Measurements from ENCODE around the gene LRRC46.

LRRC46 gene

GRCh38 chr17:47877368-47878034 lies 46.0 kb downstream of the LRRC46 start:
- Histone ChIP-seq H3K9ac (ENCODE audit: low read length) (no peak overlapping the region), H3K9me3 (ENCODE audit: low read length) (no peaks in the 10 kb centered on the region), H3K27me3 (ENCODE audit: insufficient read depth, low read length) (no peaks in the 10 kb centered on the region; the same call in 1 of the 2 replicates), H3F3A (ENCODE audit: insufficient read depth, low read length) (no peaks in the 10 kb centered on the region), H3K27ac (ENCODE audit: low read depth, low read length, poor library complexity, severe bottlenecking) (no peak overlapping the region), H2AFZ (ENCODE audit: low read length) (no peak overlapping the region), H3K4me3 (ENCODE audit: low read depth, low read length, poor library complexity, severe bottlenecking) (no peak overlapping the region), H3K9me2 (ENCODE audit: low read depth, low read length) (no peaks in the 10 kb centered on the region), H3K4me2 (ENCODE audit: low read length) (no peak overlapping the region), H3K36me3 (ENCODE audit: insufficient read depth, low read length) (no peaks in the 10 kb centered on the region), H3K4me1 (ENCODE audit: insufficient read depth, low read length, severe bottlenecking) (no peaks in the 10 kb centered on the region), H3K79me2 (ENCODE audit: insufficient read depth, low read length) (no peaks in the 10 kb centered on the region), H4K20me1 (ENCODE audit: insufficient read depth, low read length) (no peaks in the 10 kb centered on the region)
- TF ChIP-seq EZH2 (IDR thresholded peaks at IDR 0.05; ENCODE audit: borderline replicate concordance, low read length) (no peak), CTCF (IDR thresholded peaks at IDR 0.05; ENCODE audit: low read length) (no peak)

GRCh38 chr17:47878203-47879027 lies 46.9 kb downstream of the LRRC46 start:
- TF ChIP-seq CTCF (IDR thresholded peaks at IDR 0.05; ENCODE audit: low read length) (no peak), EZH2 (IDR thresholded peaks at IDR 0.05; ENCODE audit: borderline replicate concordance, low read length) (no peak)
- H3K27ac ChIP-seq (ENCODE audit: low read depth, low read length, poor library complexity, severe bottlenecking), result no peak overlapping the region
- no peaks in the 10 kb centered on the region for H3K4me1 ChIP-seq (ENCODE audit: insufficient read depth, low read length, severe bottlenecking)
- no peak overlapping the region for H2AFZ ChIP-seq (ENCODE audit: low read length)
- H3K9ac ChIP-seq (ENCODE audit: low read length), result no peak overlapping the region
- no peaks in the 10 kb centered on the region; the same call in 1 of the 2 replicates for H3K27me3 ChIP-seq (ENCODE audit: insufficient read depth, low read length)
- H4K20me1 ChIP-seq (ENCODE audit: insufficient read depth, low read length), result no peaks in the 10 kb centered on the region
- no peaks in the 10 kb centered on the region for H3F3A ChIP-seq (ENCODE audit: insufficient read depth, low read length)
- H3K9me3 ChIP-seq (ENCODE audit: low read length), result no peaks in the 10 kb centered on the region
- H3K79me2 ChIP-seq (ENCODE audit: insufficient read depth, low read length), result no peaks in the 10 kb centered on the region
- H3K4me2 ChIP-seq (ENCODE audit: low read length), result no peak overlapping the region
- no peaks in the 10 kb centered on the region for H3K9me2 ChIP-seq (ENCODE audit: low read depth, low read length)
- H3K36me3 ChIP-seq (ENCODE audit: insufficient read depth, low read length), result no peaks in the 10 kb centered on the region
- no peak overlapping the region for H3K4me3 ChIP-seq (ENCODE audit: low read depth, low read length, poor library complexity, severe bottlenecking)

GRCh38 chr17:47879028-47879585 lies 47.6 kb downstream of the LRRC46 start:
- Histone ChIP-seq H4K20me1 (ENCODE audit: insufficient read depth, low read length) (no peaks in the 10 kb centered on the region), H3K27me3 (ENCODE audit: insufficient read depth, low read length) (no peaks in the 10 kb centered on the region; the same call in 1 of the 2 replicates), H3F3A (ENCODE audit: insufficient read depth, low read length) (no peaks in the 10 kb centered on the region), H3K36me3 (ENCODE audit: insufficient read depth, low read length) (no peaks in the 10 kb centered on the region), H3K4me2 (ENCODE audit: low read length) (no peak overlapping the region), H3K9me3 (ENCODE audit: low read length) (no peaks in the 10 kb centered on the region), H2AFZ (ENCODE audit: low read length) (no peak overlapping the region), H3K79me2 (ENCODE audit: insufficient read depth, low read length) (no peaks in the 10 kb centered on the region), H3K9me2 (ENCODE audit: low read depth, low read length) (no peaks in the 10 kb centered on the region), H3K27ac (ENCODE audit: low read depth, low read length, poor library complexity, severe bottlenecking) (no peak overlapping the region), H3K9ac (ENCODE audit: low read length) (no peak overlapping the region), H3K4me1 (ENCODE audit: insufficient read depth, low read length, severe bottlenecking) (no peaks in the 10 kb centered on the region), H3K4me3 (ENCODE audit: low read depth, low read length, poor library complexity, severe bottlenecking) (no peak overlapping the region)
- TF ChIP-seq EZH2 (IDR thresholded peaks at IDR 0.05; ENCODE audit: borderline replicate concordance, low read length), result no peak
- no peak for TF ChIP-seq CTCF (IDR thresholded peaks at IDR 0.05; ENCODE audit: low read length)
